ENCODE measurements around the gene KCNA1.

DNA sequence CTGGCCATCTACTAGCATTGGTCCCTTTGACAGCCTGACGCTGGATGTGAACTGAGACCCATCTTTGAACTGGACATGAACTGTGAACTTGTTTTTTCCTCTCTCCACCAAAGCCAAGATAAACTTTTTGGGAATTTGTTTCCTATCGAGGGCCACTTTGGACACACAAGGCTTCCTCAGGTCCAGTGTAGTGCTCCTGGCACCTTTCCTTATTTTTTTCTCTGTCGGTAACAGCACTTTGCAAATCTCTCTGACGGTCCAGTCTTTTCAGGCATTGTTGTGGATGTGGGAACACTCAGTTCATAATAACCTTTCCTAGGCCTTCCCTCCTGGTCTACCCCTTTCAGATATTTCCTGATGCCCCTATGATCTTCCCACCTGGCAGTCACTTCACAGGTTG is 5.0 kb downstream of the KCNA1 start:
- TF ChIP-seq, protein P1, sequence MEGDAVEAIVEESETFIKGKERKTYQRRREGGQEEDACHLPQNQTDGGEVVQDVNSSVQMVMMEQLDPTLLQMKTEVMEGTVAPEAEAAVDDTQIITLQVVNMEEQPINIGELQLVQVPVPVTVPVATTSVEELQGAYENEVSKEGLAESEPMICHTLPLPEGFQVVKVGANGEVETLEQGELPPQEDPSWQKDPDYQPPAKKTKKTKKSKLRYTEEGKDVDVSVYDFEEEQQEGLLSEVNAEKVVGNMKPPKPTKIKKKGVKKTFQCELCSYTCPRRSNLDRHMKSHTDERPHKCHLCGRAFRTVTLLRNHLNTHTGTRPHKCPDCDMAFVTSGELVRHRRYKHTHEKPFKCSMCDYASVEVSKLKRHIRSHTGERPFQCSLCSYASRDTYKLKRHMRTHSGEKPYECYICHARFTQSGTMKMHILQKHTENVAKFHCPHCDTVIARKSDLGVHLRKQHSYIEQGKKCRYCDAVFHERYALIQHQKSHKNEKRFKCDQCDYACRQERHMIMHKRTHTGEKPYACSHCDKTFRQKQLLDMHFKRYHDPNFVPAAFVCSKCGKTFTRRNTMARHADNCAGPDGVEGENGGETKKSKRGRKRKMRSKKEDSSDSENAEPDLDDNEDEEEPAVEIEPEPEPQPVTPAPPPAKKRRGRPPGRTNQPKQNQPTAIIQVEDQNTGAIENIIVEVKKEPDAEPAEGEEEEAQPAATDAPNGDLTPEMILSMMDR (IDR thresholded peaks at IDR 0.05; ENCODE audit: extremely low read depth in 1 of 2, insufficient read depth in 1 of 2, low read depth in 1 of 2, low read length in 2 of 2), result no peak
- TF ChIP-seq EZH2 (IDR thresholded peaks at IDR 0.05; ENCODE audit: borderline replicate concordance, low read depth, low read length, severe bottlenecking) (no peak), POLR2A (IDR thresholded peaks at IDR 0.05; ENCODE audit: low read depth, low read length) (no peak), POLR2AphosphoS5 (IDR thresholded peaks at IDR 0.05; ENCODE audit: insufficient read depth, low read depth, low read length) (no peak), GATA2 (IDR thresholded peaks at IDR 0.05; ENCODE audit: insufficient read depth, insufficient read length, low read depth, low read length) (no peak), MYC (IDR thresholded peaks at IDR 0.05; ENCODE audit: low read depth, low read length) (no peak)
